ENCODE data around the gene GTPBP4.

DNA sequence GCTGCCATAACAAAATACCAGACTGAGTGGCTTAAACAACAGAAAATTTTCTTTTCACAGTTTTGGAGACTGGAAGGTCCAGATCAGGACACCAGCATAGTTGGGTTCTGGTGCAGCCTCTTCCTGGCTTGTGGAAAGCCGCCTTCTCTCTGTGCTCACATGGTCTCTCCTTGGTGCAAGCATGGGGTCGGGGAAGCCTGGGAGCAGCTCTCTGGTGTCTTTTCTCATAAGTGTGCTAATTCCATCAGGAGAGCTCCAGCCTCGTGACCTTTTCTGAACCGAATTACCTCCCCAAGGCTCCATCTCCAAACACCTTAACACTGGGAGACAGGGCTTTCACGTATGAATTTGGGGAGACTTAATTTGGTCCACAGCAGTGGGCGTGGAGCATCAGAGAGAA lies 4.8 kb upstream of the GTPBP4 start:
- TF ChIP-seq EZH2 (IDR thresholded peaks at IDR 0.05; ENCODE audit: low read length) = no peak
- TF ChIP-seq, protein P1, sequence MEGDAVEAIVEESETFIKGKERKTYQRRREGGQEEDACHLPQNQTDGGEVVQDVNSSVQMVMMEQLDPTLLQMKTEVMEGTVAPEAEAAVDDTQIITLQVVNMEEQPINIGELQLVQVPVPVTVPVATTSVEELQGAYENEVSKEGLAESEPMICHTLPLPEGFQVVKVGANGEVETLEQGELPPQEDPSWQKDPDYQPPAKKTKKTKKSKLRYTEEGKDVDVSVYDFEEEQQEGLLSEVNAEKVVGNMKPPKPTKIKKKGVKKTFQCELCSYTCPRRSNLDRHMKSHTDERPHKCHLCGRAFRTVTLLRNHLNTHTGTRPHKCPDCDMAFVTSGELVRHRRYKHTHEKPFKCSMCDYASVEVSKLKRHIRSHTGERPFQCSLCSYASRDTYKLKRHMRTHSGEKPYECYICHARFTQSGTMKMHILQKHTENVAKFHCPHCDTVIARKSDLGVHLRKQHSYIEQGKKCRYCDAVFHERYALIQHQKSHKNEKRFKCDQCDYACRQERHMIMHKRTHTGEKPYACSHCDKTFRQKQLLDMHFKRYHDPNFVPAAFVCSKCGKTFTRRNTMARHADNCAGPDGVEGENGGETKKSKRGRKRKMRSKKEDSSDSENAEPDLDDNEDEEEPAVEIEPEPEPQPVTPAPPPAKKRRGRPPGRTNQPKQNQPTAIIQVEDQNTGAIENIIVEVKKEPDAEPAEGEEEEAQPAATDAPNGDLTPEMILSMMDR (optimal IDR thresholded peaks at IDR 0.05 in 1 of 3, IDR thresholded peaks at IDR 0.05 in 1 of 3, conservative IDR thresholded peaks at IDR 0.05 in 1 of 3; ENCODE audit: extremely low read depth in 1 of 3, insufficient read depth in 2 of 3, low read length in 3 of 3) = no peak
